ENCODE data around the gene SEZ6L2. TPM values are rescaled to one million over a fixed set of nuclear protein-coding genes. Genes with fewer than 3 reads are reported as not detected.

Gene SEZ6L2
- total RNA-seq, 2 donors from 2014 or later, result 0.31 to 0.44 TPM

DNA sequence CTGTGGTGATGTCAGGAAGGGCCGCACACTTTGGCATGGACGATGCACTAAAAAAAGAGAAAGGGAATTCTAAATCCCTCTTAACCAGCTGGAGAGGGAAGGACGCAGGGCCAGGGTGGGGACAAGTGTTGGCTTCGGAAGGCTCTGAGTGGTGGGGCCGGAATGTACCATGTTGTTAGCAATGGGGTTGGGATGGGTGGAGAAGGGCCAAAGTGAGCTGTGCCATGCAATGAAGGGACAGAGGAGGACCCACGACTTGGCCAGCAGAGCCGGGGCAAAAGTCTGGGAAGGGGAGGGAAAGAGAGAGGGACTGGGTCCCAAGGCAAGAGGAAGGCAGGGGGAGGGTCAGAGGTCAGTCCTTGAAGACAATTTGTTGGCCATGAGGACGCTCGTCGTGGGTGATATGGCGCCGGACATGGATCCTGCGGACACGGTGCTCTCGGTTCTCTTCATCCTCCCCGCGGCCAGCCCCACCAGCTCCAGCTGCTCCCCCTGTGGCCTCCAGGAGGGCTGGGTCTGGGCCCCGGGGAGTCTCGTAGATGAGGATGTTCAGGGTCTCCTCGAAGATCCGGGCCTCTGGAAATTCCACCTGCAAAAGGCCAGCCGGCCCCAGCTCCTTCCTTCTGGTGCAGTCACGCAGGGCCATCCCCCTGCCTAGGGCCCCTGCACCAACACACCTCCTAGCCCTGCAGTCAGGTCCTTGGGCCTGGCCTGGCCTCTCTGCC lies 7.3 kb upstream of the SEZ6L2 start:
- no peaks in the 10 kb centered on the region for H3K36me3 Mint-ChIP-seq (ENCODE audit: insufficient read depth in 2 of 2)
- DNase-seq, result no peak
- peaks cover 4% of the 10 kb centered on the region for H3K4me1 Mint-ChIP-seq (ENCODE audit: low read depth)
- no peak overlapping the region for H3K4me3 Mint-ChIP-seq
- no peak for ATAC-seq (replicated peaks in 1 of 2)
- no peak overlapping the region for H3K27ac Mint-ChIP-seq
- H3K9me3 Mint-ChIP-seq, result no peaks in the 10 kb centered on the region
- H3K27me3 Mint-ChIP-seq (ENCODE audit: low read depth), result no peaks in the 10 kb centered on the region

DNA sequence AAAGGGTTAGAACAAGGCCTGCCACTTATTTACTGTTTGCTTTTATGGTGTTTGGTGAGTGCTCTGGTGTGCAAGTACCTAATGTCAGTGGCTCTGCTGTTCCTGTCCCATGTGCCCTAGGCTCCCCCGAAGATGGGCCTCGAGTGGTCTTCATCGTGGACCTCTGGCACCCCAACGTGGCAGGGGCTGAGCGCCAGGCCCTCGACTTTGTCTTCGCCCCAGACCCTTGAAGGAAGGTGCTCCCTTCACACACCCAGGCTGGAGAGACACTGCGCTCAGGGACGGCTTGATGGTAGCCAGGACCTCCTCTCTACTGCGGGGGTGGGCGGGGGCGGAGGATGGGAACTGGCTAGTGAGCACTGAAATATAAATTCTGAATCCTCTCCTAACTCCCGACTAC lies 6.3 kb upstream of the SEZ6L2 start:
- ATAC-seq (replicated peaks in 1 of 2) (no peak), DNase-seq (no peak)
- Mint-ChIP-seq H3K4me3 (no peak overlapping the region), H3K36me3 (ENCODE audit: insufficient read depth in 2 of 2) (no peaks in the 10 kb centered on the region), H3K27me3 (ENCODE audit: low read depth) (no peaks in the 10 kb centered on the region), H3K27ac (no peak overlapping the region), H3K4me1 (ENCODE audit: low read depth) (peaks cover 7% of the 10 kb centered on the region), H3K9me3 (no peaks in the 10 kb centered on the region)

DNA sequence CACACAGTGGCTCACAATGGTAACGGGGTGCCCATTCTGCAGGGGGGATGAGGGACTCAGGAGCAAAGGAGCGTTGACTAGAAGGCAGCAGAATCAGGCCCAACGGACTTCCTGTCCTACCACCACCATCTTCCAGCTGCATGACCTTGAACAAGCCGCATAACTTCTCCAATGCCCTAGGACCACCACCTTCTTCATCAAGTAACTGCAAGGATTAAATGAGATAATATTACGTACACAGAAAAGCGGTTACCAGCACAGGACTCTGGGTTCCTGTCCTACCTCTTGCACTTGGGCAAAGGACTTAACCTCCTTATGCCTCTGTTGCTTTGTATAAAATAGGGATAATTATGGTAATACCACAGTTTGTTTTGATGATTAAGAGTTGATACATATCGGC lies 5.6 kb upstream of the SEZ6L2 start:
- H3K4me1 Mint-ChIP-seq (ENCODE audit: low read depth), result peaks cover 11% of the 10 kb centered on the region
- ATAC-seq (replicated peaks in 1 of 2), result no peak
- H3K27ac Mint-ChIP-seq, result no peak overlapping the region
- no peaks in the 10 kb centered on the region for H3K9me3 Mint-ChIP-seq
- H3K27me3 Mint-ChIP-seq (ENCODE audit: low read depth), result no peaks in the 10 kb centered on the region
- no peak for DNase-seq
- no peak overlapping the region for H3K4me3 Mint-ChIP-seq
- no peaks in the 10 kb centered on the region for H3K36me3 Mint-ChIP-seq (ENCODE audit: insufficient read depth in 2 of 2)

DNA sequence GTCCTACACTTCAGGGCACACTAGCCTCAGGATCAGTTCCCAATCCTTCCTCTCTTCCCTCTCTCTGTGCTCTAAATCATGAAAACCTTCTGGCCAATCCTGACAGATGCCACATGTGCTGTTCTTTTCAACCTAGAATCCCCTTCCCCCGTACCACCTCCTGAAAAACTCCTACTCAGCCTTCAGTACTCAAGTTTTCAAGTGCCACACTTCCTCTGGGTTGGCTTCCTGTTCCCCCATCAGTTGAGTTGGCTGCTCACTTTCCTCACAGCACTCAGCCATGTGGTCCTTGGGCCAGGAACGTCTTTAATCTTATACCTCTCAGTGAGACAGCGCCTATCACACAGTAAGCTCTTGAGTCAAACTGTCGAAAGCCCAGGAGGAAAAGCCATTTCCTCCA lies 4.2 kb upstream of the SEZ6L2 start:
- Mint-ChIP-seq H3K9me3 (no peaks in the 10 kb centered on the region), H3K4me1 (ENCODE audit: low read depth) (peaks cover 17% of the 10 kb centered on the region), H3K27me3 (ENCODE audit: low read depth) (peaks cover 7% of the 10 kb centered on the region), H3K4me3 (no peak overlapping the region), H3K27ac (no peak overlapping the region), H3K36me3 (ENCODE audit: insufficient read depth in 2 of 2) (no peaks in the 10 kb centered on the region)
- DNase-seq (no peak), ATAC-seq (replicated peaks in 1 of 2) (no peak)

DNA sequence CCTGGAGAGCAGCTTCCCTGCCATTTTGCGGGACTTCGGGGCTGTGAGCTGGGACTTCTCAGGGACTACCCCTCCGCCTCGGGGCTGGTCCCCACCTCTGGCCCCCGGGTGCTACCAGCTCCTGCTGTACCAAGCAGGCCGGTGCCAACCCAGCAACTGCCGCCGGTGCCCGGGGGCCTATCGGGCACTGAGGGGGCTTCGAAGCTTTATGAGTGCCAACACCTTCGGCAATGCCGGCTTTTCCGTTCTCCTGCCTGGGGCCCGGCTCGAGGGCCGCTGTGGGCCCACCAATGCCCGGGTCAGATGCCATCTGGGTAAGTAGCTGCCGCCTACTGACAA lies 2.2 kb upstream of the SEZ6L2 start:
- H3K4me3 Mint-ChIP-seq, result peak overlapping the region; percentile 15 to 40
- peaks cover 21% of the 10 kb centered on the region for H3K4me1 Mint-ChIP-seq (ENCODE audit: low read depth)
- peaks cover 24% of the 10 kb centered on the region for H3K27me3 Mint-ChIP-seq (ENCODE audit: low read depth)
- H3K9me3 Mint-ChIP-seq, result no peaks in the 10 kb centered on the region
- H3K36me3 Mint-ChIP-seq (ENCODE audit: insufficient read depth in 2 of 2), result no peaks in the 10 kb centered on the region
- H3K27ac Mint-ChIP-seq, result no peak overlapping the region
- DNase-seq, result no peak
- no peak for ATAC-seq (replicated peaks in 1 of 2)

DNA sequence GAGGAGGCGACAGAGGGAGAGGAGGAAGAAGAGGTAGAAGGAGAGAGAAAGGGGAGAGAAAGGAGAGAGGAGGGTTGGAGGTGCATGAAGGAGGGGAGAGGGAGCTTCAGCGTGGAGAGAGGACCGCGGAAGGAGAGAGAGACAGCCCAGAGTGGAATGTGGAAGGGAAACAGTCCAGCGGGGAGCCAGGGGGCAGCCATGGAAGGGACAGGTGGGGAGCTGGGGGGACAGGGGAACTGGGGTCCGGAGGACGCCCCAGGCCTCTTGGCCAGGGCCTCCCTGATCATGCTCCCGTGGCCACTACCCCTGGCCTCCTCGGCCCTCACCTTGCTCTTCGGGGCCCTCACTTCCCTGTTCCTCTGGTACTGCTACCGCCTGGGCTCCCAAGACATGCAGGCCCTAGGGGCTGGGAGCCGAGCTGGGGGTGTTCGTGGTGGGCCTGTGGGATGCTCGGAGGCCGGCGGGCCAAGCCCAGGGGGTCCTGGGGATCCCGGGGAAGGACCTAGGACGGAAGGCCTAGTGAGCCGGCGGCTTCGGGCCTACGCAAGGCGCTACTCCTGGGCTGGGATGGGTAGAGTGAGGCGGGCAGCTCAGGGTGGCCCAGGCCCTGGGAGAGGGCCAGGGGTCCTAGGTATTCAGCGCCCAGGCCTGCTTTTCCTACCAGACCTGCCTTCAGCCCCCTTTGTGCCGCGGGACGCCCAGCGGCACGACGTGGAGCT lies 1.7 kb upstream of the SEZ6L2 start:
- H3K4me1 Mint-ChIP-seq (ENCODE audit: low read depth), result peaks cover 21% of the 10 kb centered on the region
- ATAC-seq (replicated peaks in 1 of 2), result no peak
- H3K9me3 Mint-ChIP-seq, result no peaks in the 10 kb centered on the region
- no peaks in the 10 kb centered on the region for H3K36me3 Mint-ChIP-seq (ENCODE audit: insufficient read depth in 2 of 2)
- H3K27me3 Mint-ChIP-seq (ENCODE audit: low read depth), result peaks cover 24% of the 10 kb centered on the region
- DNase-seq, result no peak
- H3K4me3 Mint-ChIP-seq, result peak overlapping the region; percentile 78 to 91
- H3K27ac Mint-ChIP-seq, result no peak overlapping the region

DNA sequence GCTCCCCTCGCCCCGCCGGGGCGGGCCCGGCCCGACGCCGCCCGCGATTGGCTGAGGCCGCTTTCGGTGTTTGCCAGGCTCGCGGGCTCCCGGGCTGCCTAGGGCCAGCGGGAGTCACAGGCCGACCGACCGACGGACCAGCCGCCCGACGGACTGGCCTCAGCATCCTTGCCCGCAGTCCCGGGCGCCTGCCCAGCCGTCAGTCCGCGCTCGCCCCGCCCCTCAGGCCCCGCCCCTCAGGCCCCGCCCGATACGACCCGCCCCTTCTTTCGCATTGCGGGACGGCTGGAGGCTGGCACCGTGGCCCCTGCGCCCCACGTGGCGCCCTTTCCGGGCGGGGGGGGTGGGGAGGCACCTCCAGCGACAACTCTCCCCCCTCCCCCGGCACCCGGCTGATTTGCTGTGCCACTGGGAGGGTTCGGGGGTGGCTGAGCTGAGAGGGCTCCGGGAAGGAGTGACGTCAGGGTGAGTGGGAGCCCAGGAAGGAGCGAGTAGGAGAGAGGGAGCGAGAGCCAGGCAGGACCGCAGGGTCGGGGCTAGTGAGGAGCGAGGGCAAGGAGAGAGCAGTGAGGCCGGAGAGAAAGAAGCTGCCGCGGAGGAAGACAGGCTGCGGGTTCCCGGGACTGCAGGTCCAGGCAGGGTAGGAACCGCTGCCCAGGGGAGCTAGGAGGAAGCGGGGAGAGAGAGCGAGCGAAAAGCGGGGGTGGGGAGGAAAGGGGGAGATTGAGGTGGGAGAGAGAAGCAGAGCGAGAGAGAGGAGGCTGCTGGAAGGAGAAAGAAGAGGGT lies 945 bp upstream of the SEZ6L2 start, which contains the start of gene ASPHD1:
ASPHD1 (plus strand) TSS at position 387 of the 786 bp plus-strand sequence. CDS start 484 bp downstream, outside the sequence.
- peaks cover 24% of the 10 kb centered on the region for H3K27me3 Mint-ChIP-seq (ENCODE audit: low read depth)
- no peaks in the 10 kb centered on the region for H3K36me3 Mint-ChIP-seq (ENCODE audit: insufficient read depth in 2 of 2)
- peaks cover 21% of the 10 kb centered on the region for H3K4me1 Mint-ChIP-seq (ENCODE audit: low read depth)
- DNase-seq, result peak; percentile 84 to 86
- no peak within 1 kb of the TSS for H3K27ac Mint-ChIP-seq
- H3K4me3 Mint-ChIP-seq, result peak within 1 kb of the TSS; percentile 78 to 91
- ATAC-seq (replicated peaks in 1 of 2), result peak; percentile 90
- H3K9me3 Mint-ChIP-seq, result no peaks in the 10 kb centered on the region

DNA sequence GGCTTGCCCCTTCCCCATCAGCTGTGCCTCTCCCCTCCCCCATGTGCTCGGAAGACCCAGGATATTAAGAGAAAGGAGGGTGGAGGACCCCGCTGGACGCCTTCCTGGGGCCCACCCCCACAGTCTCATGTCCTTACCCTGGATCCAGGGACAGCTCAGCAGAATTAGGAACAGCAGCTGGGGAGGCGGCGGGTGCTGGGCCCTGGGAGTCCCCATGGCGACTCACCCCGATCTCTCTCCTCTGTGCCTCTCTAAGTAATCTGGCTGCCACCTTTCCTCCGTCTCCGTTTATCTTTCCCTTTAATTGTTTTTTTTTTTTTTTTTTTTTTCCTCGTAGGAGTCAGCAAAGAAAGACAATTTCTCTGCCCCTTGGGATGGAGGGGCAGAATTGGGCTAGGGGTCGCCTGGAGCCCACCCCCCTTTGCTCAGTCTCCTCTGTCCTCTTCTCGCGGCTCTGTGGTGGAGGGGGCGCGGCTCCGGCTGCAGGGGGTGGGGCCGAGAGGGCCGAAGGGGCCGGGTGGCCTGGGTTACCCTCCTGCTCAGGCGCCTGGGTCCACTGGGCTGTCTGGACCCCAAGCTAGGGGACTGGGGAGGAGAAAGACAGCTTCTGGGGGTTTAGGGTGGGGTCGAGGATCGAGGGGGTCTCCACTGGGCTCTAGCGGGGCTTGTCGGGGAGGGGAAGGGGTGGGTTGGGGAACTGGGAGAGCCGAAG lies 390 bp downstream of the SEZ6L2 start:
- H3K9me3 Mint-ChIP-seq, result no peaks in the 10 kb centered on the region
- peaks cover 24% of the 10 kb centered on the region for H3K27me3 Mint-ChIP-seq (ENCODE audit: low read depth)
- ATAC-seq (replicated peaks in 1 of 2) (no peak), DNase-seq (no peak)
- H3K4me3 Mint-ChIP-seq, result peak overlapping the region; percentile 49 to 66
- H3K36me3 Mint-ChIP-seq (ENCODE audit: insufficient read depth in 2 of 2), result no peaks in the 10 kb centered on the region
- no peak overlapping the region for H3K27ac Mint-ChIP-seq
- peaks cover 21% of the 10 kb centered on the region for H3K4me1 Mint-ChIP-seq (ENCODE audit: low read depth)

DNA sequence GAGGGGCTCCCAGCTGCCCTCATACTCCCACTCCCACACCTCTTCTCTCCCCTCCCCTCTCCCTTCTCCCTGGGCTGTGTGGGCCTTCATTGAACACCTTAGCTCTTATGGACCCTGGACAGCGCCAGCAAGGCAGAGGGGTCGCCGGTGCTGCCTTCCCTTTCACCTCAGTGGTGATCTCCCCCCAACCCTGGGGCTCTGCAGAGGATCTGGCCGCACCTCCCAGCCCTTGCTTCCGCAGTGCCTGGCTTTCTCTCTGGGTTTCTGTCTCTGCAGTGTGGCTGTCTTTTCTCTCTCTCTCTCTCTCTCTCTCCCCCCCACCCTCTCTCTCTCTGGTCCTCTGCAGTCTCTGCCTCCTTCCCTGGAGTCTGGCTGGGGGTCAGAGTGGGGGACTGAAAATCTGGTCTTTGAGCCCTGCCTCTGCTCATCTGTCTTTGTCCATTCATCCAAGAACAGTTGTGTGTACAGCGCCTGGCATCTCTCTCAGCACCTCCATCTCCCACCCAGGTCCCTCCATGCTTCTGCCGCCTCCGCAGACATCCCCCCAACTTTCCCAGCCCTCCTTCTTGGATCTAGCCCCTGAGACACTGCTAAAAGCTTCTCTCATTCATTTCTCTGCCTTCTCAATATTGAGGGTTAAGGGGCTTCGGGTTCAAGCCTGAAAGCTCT lies 1.1 kb downstream of the SEZ6L2 start:
- Mint-ChIP-seq H3K27me3 (ENCODE audit: low read depth) (peaks cover 24% of the 10 kb centered on the region), H3K36me3 (ENCODE audit: insufficient read depth in 2 of 2) (no peaks in the 10 kb centered on the region), H3K4me1 (ENCODE audit: low read depth) (peaks cover 17% of the 10 kb centered on the region), H3K27ac (no peak overlapping the region), H3K9me3 (no peaks in the 10 kb centered on the region), H3K4me3 (peak overlapping the region; percentile 25 to 66)
- DNase-seq, result no peak
- ATAC-seq (replicated peaks in 1 of 2), result no peak

DNA sequence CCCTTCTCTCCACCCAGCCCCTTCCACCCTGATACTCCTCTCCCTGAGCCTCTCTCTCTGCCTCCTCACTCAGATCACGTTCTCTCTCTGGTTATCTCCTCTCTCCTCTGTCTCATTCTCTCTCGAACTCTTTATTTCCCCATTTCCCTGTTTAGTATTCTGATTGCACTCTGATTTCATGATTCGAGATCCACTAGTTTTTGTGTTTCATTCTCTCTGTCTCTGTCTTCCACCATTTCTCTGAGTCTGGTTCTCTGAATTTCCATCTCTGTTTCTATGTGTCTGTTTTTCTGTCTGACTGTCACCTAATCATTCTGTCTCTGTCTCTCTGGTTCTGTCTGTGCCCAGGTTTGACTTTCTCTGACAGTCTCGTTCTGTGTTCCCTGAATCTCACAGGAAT lies 2.0 kb downstream of the SEZ6L2 start:
- Mint-ChIP-seq H3K4me3 (no peak overlapping the region), H3K9me3 (no peaks in the 10 kb centered on the region), H3K27me3 (ENCODE audit: low read depth) (peaks cover 24% of the 10 kb centered on the region), H3K4me1 (ENCODE audit: low read depth) (peaks cover 17% of the 10 kb centered on the region), H3K36me3 (ENCODE audit: insufficient read depth in 2 of 2) (no peaks in the 10 kb centered on the region), H3K27ac (no peak overlapping the region)
- DNase-seq (no peak), ATAC-seq (replicated peaks in 1 of 2) (no peak)

DNA sequence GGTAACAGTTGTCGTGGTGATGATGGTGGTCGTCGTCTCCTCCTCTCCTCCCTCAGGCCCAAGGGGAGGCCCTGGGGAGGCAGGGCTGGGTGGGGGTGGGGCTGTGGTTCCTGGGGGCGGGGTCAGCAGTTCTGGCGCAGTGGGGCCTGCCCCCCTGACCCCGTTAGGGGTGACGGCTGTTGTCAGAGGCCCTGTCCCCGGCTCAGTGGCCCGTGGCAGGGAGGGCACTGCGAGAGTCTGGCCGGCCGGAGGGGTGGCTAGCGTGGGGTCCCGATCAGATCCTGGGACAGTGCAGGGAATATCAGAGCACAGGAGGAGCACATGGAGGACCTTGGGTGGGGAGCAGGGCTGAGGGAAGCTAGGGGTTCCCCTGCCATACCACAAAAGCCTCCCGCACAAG lies 2.5 kb downstream of the SEZ6L2 start:
- no peak for ATAC-seq (replicated peaks in 1 of 2)
- H3K36me3 Mint-ChIP-seq (ENCODE audit: insufficient read depth in 2 of 2), result no peaks in the 10 kb centered on the region
- peaks cover 24% of the 10 kb centered on the region for H3K27me3 Mint-ChIP-seq (ENCODE audit: low read depth)
- H3K27ac Mint-ChIP-seq, result no peak overlapping the region
- H3K4me1 Mint-ChIP-seq (ENCODE audit: low read depth), result peaks cover 17% of the 10 kb centered on the region
- no peak for DNase-seq
- H3K9me3 Mint-ChIP-seq, result no peaks in the 10 kb centered on the region
- no peak overlapping the region for H3K4me3 Mint-ChIP-seq

DNA sequence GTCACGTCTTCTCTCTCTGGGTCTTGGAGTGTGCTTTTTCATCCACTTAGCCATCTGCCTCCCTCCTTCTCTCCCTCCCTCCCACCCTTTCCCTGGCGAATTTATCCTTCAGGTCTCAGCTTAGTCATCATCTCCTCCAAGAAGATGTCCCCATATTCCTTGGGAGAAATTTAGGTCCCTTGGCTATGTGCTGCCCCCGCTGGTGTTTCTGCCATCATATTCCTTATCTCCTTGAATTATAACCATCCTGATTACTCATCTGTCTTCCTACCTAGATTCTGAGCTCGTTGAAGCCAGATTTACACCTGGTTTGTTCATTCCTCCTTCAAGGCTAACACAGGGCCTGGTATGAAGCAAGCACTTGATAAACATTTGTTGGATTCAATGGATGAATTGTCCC lies 5.0 kb downstream of the SEZ6L2 start:
- DNase-seq (no peak), ATAC-seq (replicated peaks in 1 of 2) (no peak)
- Mint-ChIP-seq H3K36me3 (ENCODE audit: insufficient read depth in 2 of 2) (no peaks in the 10 kb centered on the region), H3K4me1 (ENCODE audit: low read depth) (peaks cover 7% of the 10 kb centered on the region), H3K27ac (no peak overlapping the region), H3K4me3 (no peak overlapping the region), H3K27me3 (ENCODE audit: low read depth) (peaks cover 24% of the 10 kb centered on the region), H3K9me3 (no peaks in the 10 kb centered on the region)

All from activated T-cell treated with anti-CD3 and anti-CD28 coated beads, Interleukin-2, amount 50 U/mL, for 72 hours (primary cell).